Esophagus squamous epithelium (tissue), 5 donors: ENCODE measurements around the gene LRRN2. TPM values are rescaled to one million over a fixed set of nuclear protein-coding genes. Genes with fewer than 3 reads are reported as not detected.

ENCODE experiments used
- DNase-seq: peaks from one replicate; lab custom pipeline; 2025; lab: John Stamatoyannopoulos, UW
- H3K27ac ChIP-seq, 4 donors: fragments of 200-600 bp; sonication (generic); one replicate each; pipeline ENCODE4 v1.5.1; 2016 to 2019; ENCODE audit warnings: mild to moderate bottlenecking in 1 of 4
- H3K27me3 ChIP-seq, 4 donors: fragments of 200-600 bp; sonication (generic); 1 replicate in 3 of 4; 2 replicates in 1 of 4; pipeline versions ENCODE4 v1.5.1 to v1.6.0; 2017 to 2021; ENCODE audit warnings: antibody characterized with exemption in 1 of 4
- H3K36me3 ChIP-seq, 3 donors: fragments of 200-600 bp; sonication (generic); one replicate each; pipeline ENCODE4 v1.5.1; 2016 to 2019
- H3K4me1 ChIP-seq, 3 donors: fragments of 200-600 bp; sonication (generic); one replicate each; pipeline ENCODE4 v1.5.1; 2017 to 2019
- H3K4me3 ChIP-seq, 4 donors: fragments of 200-600 bp; sonication (generic); 1 replicate in 3 of 4; 2 replicates in 1 of 4; pipeline ENCODE4 v1.5.1; 2016 to 2019; ENCODE audit warnings: mild to moderate bottlenecking in 2 of 4, moderate library complexity in 1 of 4
- H3K9me3 ChIP-seq, 3 donors: fragments of 200-600 bp; sonication (generic); one replicate each; pipeline ENCODE4 v1.5.1; 2016 to 2019
- POLR2A ChIP-seq, 4 donors: fragments of 450-650 bp; IDR thresholded peaks; one replicate each; pipeline ENCODE4 v1.6.1; 2017; ENCODE audit warnings: antibody characterized with exemption in 4 of 4, mild to moderate bottlenecking in 4 of 4, moderate library complexity in 3 of 4
- WGBS, 2 donors: methylation state at CpG; one replicate each; pipeline ENCODE4 v1.1.5; 2018; 5-methylcytosine and 5-hydroxymethylcytosine counted together
- intact Hi-C: fragments of 100-400 bp; cut with DNase I; formaldehyde crosslinking; loops from one replicate; pipeline ENCODE4 v1.15.0; 2022
- small RNA-seq, 4 donors: library from RNA; depleted of rRNA; stranded (forward); fragments of <200 nt; gene quantifications; one replicate each; pipeline ENCODE3, GENCODE V24; 2016
- total RNA-seq, 4 donors: library from RNA; depleted of rRNA; stranded (reverse); fragments of >200 nt; gene quantifications; one replicate each; pipeline ENCODE4 v1.1.0, GENCODE V29; 2016
- TF ChIP-seq, protein P1 (sequence below), 6 experiments: fragments of 450-650 bp in 4 of 6; fragments of 200-600 bp in 2 of 6; sonication (generic) in 2 of 6; IDR thresholded peaks; one replicate each; pipeline ENCODE4 v1.5.1; 2016 to 2019; ENCODE audit warnings: antibody characterized with exemption in 6 of 6, mild to moderate bottlenecking in 4 of 6, moderate library complexity in 4 of 6
- donor health status: DM: yes; HTN: yes; CAD: no.

Gene LRRN2
- total RNA-seq, 4 donors from 2014 or later = 0.18 to 1.8 (median 1.5) TPM

GRCh38 chr1:204569478-204569877 is 116.1 kb downstream of the LRRN2 start:
- H3K36me3 ChIP-seq = peaks cover 0 to 5% (median 0%) of the 10 kb centered on the region in 3 donors
- no peaks in the 10 kb centered on the region for H3K27me3 ChIP-seq
- intact Hi-C loops = loop anchor here (5.0 kb wide), 1 partner anchor 233 kb away; no protein-coding TSS in a partner anchor
- TF ChIP-seq, protein P1, sequence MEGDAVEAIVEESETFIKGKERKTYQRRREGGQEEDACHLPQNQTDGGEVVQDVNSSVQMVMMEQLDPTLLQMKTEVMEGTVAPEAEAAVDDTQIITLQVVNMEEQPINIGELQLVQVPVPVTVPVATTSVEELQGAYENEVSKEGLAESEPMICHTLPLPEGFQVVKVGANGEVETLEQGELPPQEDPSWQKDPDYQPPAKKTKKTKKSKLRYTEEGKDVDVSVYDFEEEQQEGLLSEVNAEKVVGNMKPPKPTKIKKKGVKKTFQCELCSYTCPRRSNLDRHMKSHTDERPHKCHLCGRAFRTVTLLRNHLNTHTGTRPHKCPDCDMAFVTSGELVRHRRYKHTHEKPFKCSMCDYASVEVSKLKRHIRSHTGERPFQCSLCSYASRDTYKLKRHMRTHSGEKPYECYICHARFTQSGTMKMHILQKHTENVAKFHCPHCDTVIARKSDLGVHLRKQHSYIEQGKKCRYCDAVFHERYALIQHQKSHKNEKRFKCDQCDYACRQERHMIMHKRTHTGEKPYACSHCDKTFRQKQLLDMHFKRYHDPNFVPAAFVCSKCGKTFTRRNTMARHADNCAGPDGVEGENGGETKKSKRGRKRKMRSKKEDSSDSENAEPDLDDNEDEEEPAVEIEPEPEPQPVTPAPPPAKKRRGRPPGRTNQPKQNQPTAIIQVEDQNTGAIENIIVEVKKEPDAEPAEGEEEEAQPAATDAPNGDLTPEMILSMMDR (IDR thresholded peaks at IDR 0.05) = no peak
- H3K4me3 ChIP-seq = no peak overlapping the region
- peak overlapping the region in 1 of 4 donors; percentile 67 for H3K27ac ChIP-seq
- no peaks in the 10 kb centered on the region for H3K9me3 ChIP-seq
- DNase-seq = no peak
- peaks cover 0 to 49% (median 9%) of the 10 kb centered on the region in 3 donors for H3K4me1 ChIP-seq
- WGBS, 2 donors = 86% methylated on average over 5 of the region's 5 CpGs

DNA sequence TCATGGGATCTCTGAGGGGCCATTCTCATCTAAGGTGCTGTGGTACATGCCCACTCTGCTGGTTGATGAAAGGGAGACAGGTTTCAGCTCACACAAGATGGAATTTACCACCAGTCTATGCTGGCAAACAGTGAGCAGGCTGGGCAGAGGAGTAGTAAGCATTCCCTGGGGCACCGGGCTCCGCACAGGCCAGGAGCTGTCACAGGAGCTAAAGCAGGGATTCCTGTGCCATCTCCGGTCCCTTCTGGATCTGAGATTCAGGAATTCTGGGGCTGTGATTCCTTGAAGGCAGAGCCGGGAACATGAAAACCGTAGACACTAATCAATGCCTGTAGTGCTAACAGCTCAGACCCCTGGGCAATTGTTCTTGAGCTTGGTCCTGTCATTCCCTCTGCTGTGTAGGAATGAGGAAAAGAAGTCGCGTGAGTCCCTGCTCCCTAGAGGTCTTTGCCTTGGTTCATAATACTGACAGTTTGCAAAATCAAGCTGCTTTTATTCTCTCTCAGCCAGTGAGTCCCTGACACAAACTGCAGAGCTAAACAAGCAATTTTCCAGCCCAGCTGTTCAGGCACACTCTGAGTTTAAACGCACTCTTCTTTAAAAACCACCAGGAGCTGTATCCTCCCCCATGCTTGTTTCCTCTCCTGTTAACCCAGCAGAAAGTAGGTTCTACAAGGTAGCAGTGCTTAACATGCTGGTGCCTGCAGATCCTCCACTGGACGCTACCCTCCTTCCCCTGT is 116.8 kb downstream of the LRRN2 start:
- no peak for DNase-seq
- intact Hi-C loops = loop anchor here (5.0 kb wide), 1 partner anchor 234 kb away; no protein-coding TSS in a partner anchor
- Histone ChIP-seq H3K4me3 (no peak overlapping the region), H3K4me1 (peaks cover 0 to 42% (median 9%) of the 10 kb centered on the region in 3 donors), H3K36me3 (peaks cover 0 to 5% (median 0%) of the 10 kb centered on the region in 3 donors), H3K27me3 (no peaks in the 10 kb centered on the region), H3K9me3 (no peaks in the 10 kb centered on the region), H3K27ac (peak overlapping the region in 1 of 4 donors; percentile 67)
- no peak for TF ChIP-seq POLR2A (IDR thresholded peaks at IDR 0.05)
- TF ChIP-seq, protein P1 (IDR thresholded peaks at IDR 0.05) = no peak
- 80% methylated on average over 8 to 9 of the region's 9 CpGs for WGBS, 2 donors

Small RNA genes within 50 kb of the gene (small RNA-seq; reads per million reads assigned to genes)
- gene RF00601 (0 reads per million in 4 donors), gene RNA5SP75 (0 reads per million in 4 donors)

Other genes starting within 250 kb of the LRRN2 start
- 10 to 100 TPM; 19.4 to 40.2 (median 21.3) TPM for gene PIK3C2B, start 190.9 kb downstream of the LRRN2 start, total RNA-seq
- 10 to 100 TPM; 13.2 to 62.8 (median 23.8) TPM for gene MDM4, start 169.3 kb downstream of the LRRN2 start, total RNA-seq
- 10 to 100 TPM in 2 of 4 donors, 1 to 10 TPM in 2; 6.3 to 15.1 (median 11.7) TPM for gene NFASC, start 185.1 kb upstream of the LRRN2 start, total RNA-seq